PC-9 (cell line): ENCODE data around the gene EML3. TPM values are rescaled to one million over a fixed set of nuclear protein-coding genes. Genes with fewer than 3 reads are reported as not detected.

Source experiments
- BruUV-seq: library from RNA; stranded (reverse); fragments of 400-500 nt; replicated peaks from 2 replicates; lab custom pipeline; 2021; lab: Mats Ljungman, UMichigan
- CTCF ChIA-PET: fragments of 300-600 bp; sonication (Branson Sonifier 250); formaldehyde crosslinking; loops from one replicate; lab custom pipeline; 2022; ENCODE audit warnings: antibody characterized with exemption; lab: Charles Lee
- POLR2A ChIA-PET: fragments of 300-600 bp; sonication (Branson Sonifier 250); formaldehyde crosslinking; loops from one replicate; lab custom pipeline; 2022; ENCODE audit warnings: antibody characterized with exemption; ENCODE audit not compliant: unreplicated experiment; lab: Charles Lee
- DNase-seq, 2 experiments: peaks; one replicate each; pipeline versions ENCODE4 v3.0.0 to v3.0.0-alpha.2; 2015 to 2022; ENCODE audit warnings: mixed read lengths in 1 of 2
- H2AFZ ChIP-seq: fragments of 200-600 bp; sonication (generic); 2 replicates; pipeline ENCODE4 v1.8.1; 2017; ENCODE audit warnings: antibody characterized with exemption
- H3F3A ChIP-seq: fragments of 200-600 bp; sonication (generic); 2 replicates; pipeline ENCODE4 v1.8.1; 2017; ENCODE audit warnings: antibody characterized with exemption, mild to moderate bottlenecking, low read depth; ENCODE audit not compliant: insufficient read depth
- H3K27ac ChIP-seq: fragments of 200-600 bp; sonication (generic); 2 replicates; pipeline ENCODE4 v1.6.1; 2016; ENCODE audit warnings: mixed run types
- H3K27me3 ChIP-seq: fragments of 200-600 bp; sonication (generic); 2 replicates; pipeline ENCODE4 v1.6.1; 2016; ENCODE audit warnings: low read depth, mixed run types; ENCODE audit not compliant: insufficient read depth
- H3K36me3 ChIP-seq: fragments of 200-600 bp; sonication (generic); 2 replicates; pipeline ENCODE4 v1.6.1; 2016; ENCODE audit warnings: low read depth, mixed run types
- H3K4me1 ChIP-seq: fragments of 200-600 bp; sonication (generic); replicated peaks from 2 replicates; pipeline ENCODE4 v1.6.1; 2016; ENCODE audit warnings: mixed run types; ENCODE audit not compliant: insufficient read depth
- H3K4me2 ChIP-seq: fragments of 200-600 bp; sonication (generic); 2 replicates; pipeline ENCODE4 v1.6.1; 2017; ENCODE audit warnings: mixed run types
- H3K4me3 ChIP-seq: fragments of 200-600 bp; sonication (generic); 2 replicates; pipeline ENCODE4 v1.6.1; 2016; ENCODE audit warnings: mixed run types
- H3K79me2 ChIP-seq: fragments of 200-600 bp; sonication (generic); 2 replicates; pipeline ENCODE4 v1.6.1; 2017; ENCODE audit warnings: low read depth, mixed run types
- H3K9me2 ChIP-seq: fragments of 200-600 bp; sonication (generic); 2 replicates; pipeline ENCODE4 v1.8.1; 2017; ENCODE audit warnings: mild to moderate bottlenecking; ENCODE audit not compliant: insufficient read depth
- H3K9me3 ChIP-seq: fragments of 200-600 bp; sonication (generic); 2 replicates; pipeline ENCODE4 v1.8.1; 2016; ENCODE audit warnings: low read depth; ENCODE audit not compliant: insufficient read depth
- H4K20me1 ChIP-seq: fragments of 200-600 bp; sonication (generic); 2 replicates; pipeline ENCODE4 v1.8.1; 2017; ENCODE audit not compliant: insufficient read depth
- EZH2 ChIP-seq: fragments of 200-600 bp; sonication (generic); IDR thresholded peaks from 2 replicates; pipeline ENCODE4 v1.8.0; 2017; ENCODE audit warnings: antibody characterized with exemption, low read depth
- intact Hi-C: fragments of 100-400 bp; cut with micrococcal nuclease; formaldehyde crosslinking; loops from one replicate; pipeline ENCODE4 v1.10.0; 2022; ENCODE audit not compliant: unreplicated experiment
- total RNA-seq: library from RNA; stranded (reverse); gene quantifications from 2 replicates; pipeline ENCODE4 v1.2.3, GENCODE V29; 2021
- TF ChIP-seq, protein P1 (sequence below): fragments of 200-600 bp; sonication (generic); conservative IDR thresholded peaks from 2 replicates; pipeline ENCODE4 v1.6.1; 2017; ENCODE audit warnings: mixed run types, antibody characterized with exemption, mild to moderate bottlenecking, moderate library complexity

EML3 gene
- total RNA-seq, 1 experiment from 2014 or later, result 84.2 TPM

DNA sequence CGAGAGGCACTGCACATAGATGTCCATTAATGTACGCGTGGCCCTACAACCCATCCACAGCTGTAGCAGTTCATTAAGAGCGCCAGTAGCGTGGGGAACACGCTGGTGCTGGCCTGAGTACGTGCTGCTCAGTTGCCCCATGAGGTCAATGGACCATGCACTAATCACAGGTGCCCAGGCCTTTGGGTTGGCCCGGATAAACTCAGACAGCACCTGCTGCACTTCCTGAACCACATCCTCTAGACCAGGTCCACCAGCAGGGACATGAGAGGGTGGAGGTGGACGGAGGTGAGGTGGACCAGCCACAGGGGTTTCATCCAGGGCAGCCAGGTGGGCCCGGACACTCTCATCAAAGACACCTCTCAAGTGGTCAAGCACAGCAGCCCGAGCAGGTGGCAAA is 36.9 kb upstream of the EML3 start:
- ChIA-PET CTCF (no interaction called here), POLR2A (interaction anchor here (0.6 to 0.7 kb wide), 2 partner anchors 25 to 191 kb away, joined by 3 to 4 read pairs; no protein-coding TSS in a partner anchor)
- H3F3A ChIP-seq, result peaks cover 28% of the 10 kb centered on the region
- no peak for TF ChIP-seq EZH2
- TF ChIP-seq, protein P1, sequence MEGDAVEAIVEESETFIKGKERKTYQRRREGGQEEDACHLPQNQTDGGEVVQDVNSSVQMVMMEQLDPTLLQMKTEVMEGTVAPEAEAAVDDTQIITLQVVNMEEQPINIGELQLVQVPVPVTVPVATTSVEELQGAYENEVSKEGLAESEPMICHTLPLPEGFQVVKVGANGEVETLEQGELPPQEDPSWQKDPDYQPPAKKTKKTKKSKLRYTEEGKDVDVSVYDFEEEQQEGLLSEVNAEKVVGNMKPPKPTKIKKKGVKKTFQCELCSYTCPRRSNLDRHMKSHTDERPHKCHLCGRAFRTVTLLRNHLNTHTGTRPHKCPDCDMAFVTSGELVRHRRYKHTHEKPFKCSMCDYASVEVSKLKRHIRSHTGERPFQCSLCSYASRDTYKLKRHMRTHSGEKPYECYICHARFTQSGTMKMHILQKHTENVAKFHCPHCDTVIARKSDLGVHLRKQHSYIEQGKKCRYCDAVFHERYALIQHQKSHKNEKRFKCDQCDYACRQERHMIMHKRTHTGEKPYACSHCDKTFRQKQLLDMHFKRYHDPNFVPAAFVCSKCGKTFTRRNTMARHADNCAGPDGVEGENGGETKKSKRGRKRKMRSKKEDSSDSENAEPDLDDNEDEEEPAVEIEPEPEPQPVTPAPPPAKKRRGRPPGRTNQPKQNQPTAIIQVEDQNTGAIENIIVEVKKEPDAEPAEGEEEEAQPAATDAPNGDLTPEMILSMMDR, result no peak
- H3K9me2 ChIP-seq, result no peaks in the 10 kb centered on the region
- DNase-seq, result no peak
- peaks cover 48% of the 10 kb centered on the region for H3K79me2 ChIP-seq
- no peaks in the 10 kb centered on the region for H3K27me3 ChIP-seq
- H3K36me3 ChIP-seq, result 0 out of 2 replicates have a peak, but pooled peaks cover 4% of the 10 kb centered on the region
- H4K20me1 ChIP-seq, result no peaks in the 10 kb centered on the region; the same call in 1 of the 2 replicates
- peaks cover 30% of the 10 kb centered on the region for H3K4me1 ChIP-seq
- H3K27ac ChIP-seq, result no peak overlapping the region
- intact Hi-C loops, result loop anchor here (5.0 kb wide), 1 partner anchor 37 kb away; the partner anchor contains the start of genes EML3 and ROM1
- no TSS peak for BruUV-seq
- no peak overlapping the region for H3K4me2 ChIP-seq
- no peak overlapping the region for H2AFZ ChIP-seq
- no peaks in the 10 kb centered on the region for H3K9me3 ChIP-seq
- no peak overlapping the region for H3K4me3 ChIP-seq

DNA sequence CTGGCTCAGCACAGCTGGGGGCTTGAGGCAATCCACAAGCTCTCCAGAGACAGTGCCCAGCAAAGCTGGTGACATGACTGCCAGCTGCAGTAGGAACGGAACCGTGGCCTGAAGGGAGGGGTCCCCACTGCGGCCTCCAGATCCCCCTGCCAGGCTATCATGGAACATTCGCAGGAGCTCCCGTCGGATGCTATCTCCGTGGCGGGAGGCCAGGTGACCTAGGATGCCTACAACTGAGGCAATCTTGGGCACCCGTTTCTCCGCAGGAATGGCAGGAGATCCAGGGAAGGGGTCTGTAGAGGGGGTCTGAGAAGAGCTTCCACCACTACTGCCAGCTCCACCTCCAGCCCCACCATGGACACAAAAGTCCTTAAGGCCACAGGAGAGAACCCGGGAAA is 36.4 kb upstream of the EML3 start:
- H3F3A ChIP-seq, result peaks cover 23% of the 10 kb centered on the region
- no peak overlapping the region for H2AFZ ChIP-seq
- H3K9me3 ChIP-seq, result no peaks in the 10 kb centered on the region
- H3K9me2 ChIP-seq, result no peaks in the 10 kb centered on the region
- no TSS peak for BruUV-seq
- no peaks in the 10 kb centered on the region for H3K27me3 ChIP-seq
- peaks cover 30% of the 10 kb centered on the region for H3K4me1 ChIP-seq
- CTCF ChIA-PET, result no interaction called here
- H3K36me3 ChIP-seq, result peaks cover 6% of the 10 kb centered on the region; the same call in 1 of the 2 replicates
- intact Hi-C loops, result loop anchor here (5.0 kb wide), 1 partner anchor 37 kb away; the partner anchor contains the start of genes EML3 and ROM1
- H3K27ac ChIP-seq, result no peak overlapping the region
- no peak for DNase-seq
- H3K79me2 ChIP-seq, result peaks cover 53% of the 10 kb centered on the region
- no peak overlapping the region for H3K4me2 ChIP-seq
- POLR2A ChIA-PET, result interaction anchor here (0.6 kb wide), 1 partner anchor 26 kb away, joined by 3 read pairs; no protein-coding TSS in a partner anchor
- H3K4me3 ChIP-seq, result no peak overlapping the region
- peaks cover under 1% of the 10 kb centered on the region; the same call in 1 of the 2 replicates for H4K20me1 ChIP-seq
- TF ChIP-seq EZH2, result no peak
- TF ChIP-seq, protein P1, result no peak

DNA sequence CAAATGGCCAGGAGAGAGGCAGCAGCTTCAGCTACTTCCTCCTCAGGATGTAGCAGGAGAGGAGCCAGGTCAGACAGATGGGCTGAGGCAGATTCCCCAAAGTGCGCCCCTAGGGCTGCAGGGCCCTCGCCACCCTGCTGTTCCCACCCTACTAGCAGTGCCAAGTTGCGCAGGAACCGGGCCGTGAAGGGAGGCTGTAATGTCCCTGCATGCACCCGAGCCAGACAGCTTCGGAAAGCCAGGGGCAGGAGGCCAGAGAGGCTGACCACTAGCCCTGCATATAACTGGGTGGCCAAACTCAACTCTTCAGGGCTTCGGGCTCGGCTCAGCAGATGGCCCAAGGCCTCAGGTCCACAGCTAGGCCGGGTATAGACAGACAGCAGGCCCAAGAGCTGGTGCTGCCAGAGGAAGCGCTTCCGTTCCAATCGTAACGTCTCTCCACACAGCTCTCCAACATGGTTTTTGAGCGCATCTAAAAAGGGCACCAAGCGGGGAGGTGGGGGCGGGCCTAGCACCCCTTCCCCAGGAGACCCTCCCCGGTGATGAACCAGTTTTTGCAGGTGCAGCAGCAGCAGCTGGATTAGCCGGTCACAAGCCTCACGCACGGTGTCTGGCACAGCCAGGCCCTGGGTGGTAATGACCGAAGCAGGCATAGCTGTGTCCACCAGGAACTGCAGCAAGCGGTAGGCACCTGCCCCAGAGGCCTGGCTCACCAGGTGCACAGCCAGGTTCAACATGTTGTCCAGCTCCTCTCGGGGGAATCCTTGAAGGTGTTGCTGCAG is 35.8 kb upstream of the EML3 start:
- no peaks in the 10 kb centered on the region for H3K27me3 ChIP-seq
- H4K20me1 ChIP-seq, result peaks cover 5% of the 10 kb centered on the region; the same call in 1 of the 2 replicates
- CTCF ChIA-PET, result no interaction called here
- no peak overlapping the region for H3K4me2 ChIP-seq
- no peak overlapping the region for H2AFZ ChIP-seq
- no TSS peak for BruUV-seq
- no peaks in the 10 kb centered on the region for H3K9me2 ChIP-seq
- intact Hi-C loops, result loop anchor here (5.0 kb wide), 1 partner anchor 36 kb away; the partner anchor contains the start of genes EML3 and ROM1
- TF ChIP-seq EZH2, result no peak
- TF ChIP-seq, protein P1, result no peak
- peaks cover 27% of the 10 kb centered on the region for H3K4me1 ChIP-seq
- H3F3A ChIP-seq, result peaks cover 22% of the 10 kb centered on the region
- peaks cover 59% of the 10 kb centered on the region for H3K79me2 ChIP-seq
- no peaks in the 10 kb centered on the region for H3K9me3 ChIP-seq
- H3K4me3 ChIP-seq, result no peak overlapping the region
- no peak for DNase-seq
- H3K36me3 ChIP-seq, result peaks cover 12% of the 10 kb centered on the region
- POLR2A ChIA-PET, result no interaction called here
- no peak overlapping the region for H3K27ac ChIP-seq
